Liver (tissue), 9 donors: ENCODE results near the gene CD163L1. TPM values are rescaled to one million over a fixed set of nuclear protein-coding genes. Genes with fewer than 3 reads are reported as not detected.

Source experiments
- DNase-seq: peaks from one replicate; pipeline ENCODE4 v3.0.0-alpha.2; 2017; ENCODE audit warnings: low spot score
- H3K27ac ChIP-seq, 2 donors: one replicate each; pipeline ENCODE4 v1.7.0; 2013; ENCODE audit warnings: inconsistent platforms in 2 of 2, low read length in 2 of 2, control low read depth in 1 of 2, low read depth in 1 of 2, mild to moderate bottlenecking in 1 of 2
- H3K27me3 ChIP-seq, 4 donors: one replicate each; pipeline versions ENCODE4 v1.6.1 to v1.7.0; 2013; ENCODE audit warnings: low read length in 3 of 4, inconsistent platforms in 1 of 4, mild to moderate bottlenecking in 1 of 4, moderate library complexity in 1 of 4; ENCODE audit not compliant: control insufficient read depth in 4 of 4, insufficient read depth in 4 of 4
- H3K36me3 ChIP-seq, 4 donors: one replicate each; pipeline versions ENCODE4 v1.6.1 to v1.7.0; 2013; ENCODE audit warnings: low read length in 3 of 4, mild to moderate bottlenecking in 3 of 4, low read depth in 1 of 4, moderate library complexity in 1 of 4; ENCODE audit not compliant: control insufficient read depth in 4 of 4, insufficient read depth in 3 of 4
- H3K4me1 ChIP-seq, 4 donors: one replicate each; pipeline versions ENCODE4 v1.6.1 to v1.7.0; 2013; ENCODE audit warnings: low read length in 3 of 4, mild to moderate bottlenecking in 3 of 4, moderate library complexity in 1 of 4; ENCODE audit not compliant: control insufficient read depth in 4 of 4, insufficient read depth in 4 of 4
- H3K4me3 ChIP-seq, 3 donors: one replicate each; pipeline versions ENCODE4 v1.6.1 to v1.7.0; 2013; ENCODE audit warnings: low read length in 3 of 3, control low read depth in 1 of 3, low read depth in 1 of 3, mild to moderate bottlenecking in 1 of 3
- H3K9ac ChIP-seq, 2 donors: one replicate each; pipeline ENCODE4 v1.7.0; 2013; ENCODE audit warnings: low read length in 2 of 2, mild to moderate bottlenecking in 2 of 2, moderate library complexity in 2 of 2, control low read depth in 1 of 2, low read depth in 1 of 2
- H3K9me3 ChIP-seq, 4 donors: one replicate each; pipeline versions ENCODE4 v1.6.1 to v1.7.0; 2013; ENCODE audit warnings: low read length in 3 of 4; ENCODE audit not compliant: control insufficient read depth in 4 of 4
- ATF3 ChIP-seq: IDR thresholded peaks from 2 replicates; pipeline ENCODE4 v1.6.1; 2016; ENCODE audit warnings: antibody characterized with exemption
- CTCF ChIP-seq: fragments of 150-350 bp; IDR thresholded peaks from 2 replicates; pipeline ENCODE4 v1.5.1; 2017; ENCODE audit warnings: improper control_type of control experiment, low read depth, low read length; ENCODE audit not compliant: missing input control
- EGR1 ChIP-seq, 2 donors: IDR thresholded peaks; 2 replicates each; pipeline ENCODE4 v1.6.1; 2016 to 2018; ENCODE audit warnings: antibody characterized with exemption in 2 of 2, low read depth in 2 of 2
- FOXA1 ChIP-seq: IDR thresholded peaks from 2 replicates; pipeline ENCODE4 v1.6.1; 2016; ENCODE audit warnings: antibody characterized with exemption
- FOXA2 ChIP-seq: IDR thresholded peaks from 2 replicates; pipeline ENCODE4 v1.6.1; 2016; ENCODE audit warnings: antibody characterized with exemption
- GABPA ChIP-seq, 2 donors: IDR thresholded peaks in 1 of 2; conservative IDR thresholded peaks in 1 of 2; 2 replicates each; pipeline ENCODE4 v1.6.1; 2016; ENCODE audit warnings: antibody characterized with exemption in 2 of 2, mild to moderate bottlenecking in 1 of 2, moderate library complexity in 1 of 2
- HNF4A ChIP-seq, 2 donors: conservative IDR thresholded peaks; 2 replicates each; pipeline ENCODE4 v1.6.1; 2016; ENCODE audit warnings: antibody characterized with exemption in 2 of 2, mild to moderate bottlenecking in 2 of 2
- HNF4G ChIP-seq: IDR thresholded peaks from 2 replicates; pipeline ENCODE4 v1.6.1; 2016; ENCODE audit warnings: antibody characterized with exemption
- JUND ChIP-seq, 2 donors: IDR thresholded peaks; 2 replicates each; pipeline ENCODE4 v1.6.1; 2016; ENCODE audit warnings: antibody characterized with exemption in 2 of 2
- MAX ChIP-seq: IDR thresholded peaks from 2 replicates; pipeline ENCODE4 v1.6.1; 2016; ENCODE audit warnings: antibody characterized with exemption
- NR2F2 ChIP-seq: IDR thresholded peaks from 2 replicates; pipeline ENCODE4 v1.6.1; 2016; ENCODE audit warnings: antibody characterized with exemption
- RAD21 ChIP-seq, 2 donors: IDR thresholded peaks; 2 replicates each; pipeline ENCODE4 v1.6.1; 2016; ENCODE audit warnings: antibody characterized with exemption in 2 of 2, mild to moderate bottlenecking in 2 of 2
- REST ChIP-seq: IDR thresholded peaks from 2 replicates; pipeline ENCODE4 v1.6.1; 2016; ENCODE audit warnings: antibody characterized with exemption, mild to moderate bottlenecking
- RXRA ChIP-seq, 2 donors: IDR thresholded peaks; 2 replicates each; pipeline ENCODE4 v1.6.1; 2017 to 2018; ENCODE audit warnings: antibody characterized with exemption in 2 of 2, mild to moderate bottlenecking in 1 of 2
- SP1 ChIP-seq: IDR thresholded peaks from 2 replicates; pipeline ENCODE4 v1.6.1; 2018; ENCODE audit warnings: antibody characterized with exemption, mild to moderate bottlenecking
- TAF1 ChIP-seq: conservative IDR thresholded peaks from 2 replicates; pipeline ENCODE4 v1.6.1; 2016; ENCODE audit warnings: antibody characterized with exemption, mild to moderate bottlenecking
- YY1 ChIP-seq: IDR thresholded peaks from 2 replicates; pipeline ENCODE4 v1.6.1; 2016; ENCODE audit warnings: antibody characterized with exemption, mild to moderate bottlenecking
- ZBTB33 ChIP-seq: IDR thresholded peaks from 2 replicates; pipeline ENCODE4 v1.6.1; 2016; ENCODE audit warnings: antibody characterized with exemption
- WGBS: extraction: QIAGEN DNeasy Blood & Tissue Kit; methylation state at CpG from one replicate; pipeline ENCODE4 v1.1.7; 2013; 5-methylcytosine and 5-hydroxymethylcytosine counted together
- polyA plus RNA-seq, 2 donors: library from polyadenylated mRNA; stranded (reverse) in 1 of 2; unstranded in 1 of 2; fragments of 200-250 nt in 1 of 2; fragments of >200 nt in 1 of 2; fragmentation: Nextera tagmentation in 1 of 2; extraction: Ambion mirVana in 1 of 2; gene quantifications; one replicate each; pipeline versions ENCODE4 v1.2.1 to v1.2.3, GENCODE V29; 2013 to 2015
- total RNA-seq, 2 donors: library from RNA; depleted of rRNA; stranded (reverse); fragments of >200 nt; gene quantifications; one replicate each; pipeline ENCODE4 v1.2.3, GENCODE V29; 2014
- donor health status: healthy.
- donor health status: healthy.
- donor health status: healthy.
- donor health status: healthy.
- donor health status: healthy.

Gene CD163L1
- total and polyA plus RNA-seq, 4 donors, result 0.31 to 8.4 (median 1.1) TPM

- TF ChIP-seq MAX (peak; percentile 67), HNF4A (conservative IDR thresholded peaks at IDR 0.05) (peak; percentile 92 to 95), EGR1 (IDR thresholded peaks at IDR 0.05; ENCODE audit: low read depth in 2 of 2) (peak in 1 of 2 donors; percentile 60), RAD21 (IDR thresholded peaks at IDR 0.05) (peak; percentile 43 to 46), YY1 (peak; percentile 93), RXRA (IDR thresholded peaks at IDR 0.05) (peak; percentile 89), ATF3 (peak; percentile 79), TAF1 (peak; percentile 100), SP1 (peak; percentile 89), FOXA1 (no peak)
These were observed 49.1 kb upstream of the CD163L1 start (continued) for GRCh38 chr12:7493006-7493405.

- 86% methylated on average over 6 of the region's 6 CpGs for WGBS
- H3K4me3 ChIP-seq, result no peak overlapping the region
- no peak for DNase-seq
- no peak overlapping the region for H3K27ac ChIP-seq
- H3K36me3 ChIP-seq, result no peaks in the 10 kb centered on the region
- no peaks in the 10 kb centered on the region for H3K27me3 ChIP-seq
- no peaks in the 10 kb centered on the region for H3K9me3 ChIP-seq
- TF ChIP-seq SP1, result no peak
- peaks cover 0 to 6% (median 2%) of the 10 kb centered on the region in 4 donors for H3K4me1 ChIP-seq
- H3K9ac ChIP-seq, result no peak overlapping the region
These were observed 42.6 kb upstream of the CD163L1 start for GRCh38 chr12:7486512-7486911.

GRCh38 chr12:7485095-7485494 lies 41.1 kb upstream of the CD163L1 start:
- TF ChIP-seq ATF3 (no peak), HNF4A (conservative IDR thresholded peaks at IDR 0.05) (no peak), EGR1 (IDR thresholded peaks at IDR 0.05; ENCODE audit: low read depth in 2 of 2) (no peak), JUND (IDR thresholded peaks at IDR 0.05) (no peak), TAF1 (no peak), RXRA (IDR thresholded peaks at IDR 0.05) (no peak), RAD21 (IDR thresholded peaks at IDR 0.05) (no peak), GABPA (IDR thresholded peaks at IDR 0.05 in 1 of 2, conservative IDR thresholded peaks at IDR 0.05 in 1 of 2) (no peak), YY1 (no peak), HNF4G (no peak), FOXA2 (no peak), SP1 (no peak), REST (no peak), MAX (no peak), CTCF (no peak), NR2F2 (no peak), ZBTB33 (no peak), FOXA1 (no peak)
- 78% methylated on average over 4 of the region's 4 CpGs for WGBS
- Histone ChIP-seq H3K36me3 (no peaks in the 10 kb centered on the region), H3K27me3 (no peaks in the 10 kb centered on the region), H3K27ac (no peak overlapping the region), H3K9me3 (no peaks in the 10 kb centered on the region), H3K9ac (no peak overlapping the region), H3K4me3 (no peak overlapping the region), H3K4me1 (peaks cover 0 to 5% (median 1%) of the 10 kb centered on the region in 4 donors)
- DNase-seq, result no peak
